Uterus (tissue), 2 donors: ENCODE data around the gene GREB1L.

Source experiments
- CTCF ChIP-seq, 4 experiments: fragments of 200-600 bp in 2 of 4; fragments of 450-650 bp in 2 of 4; sonication (generic) in 2 of 4; IDR thresholded peaks; one replicate each; pipeline ENCODE4 v1.5.1; 2016 to 2019; ENCODE audit warnings: antibody characterized with exemption in 4 of 4, mild to moderate bottlenecking in 2 of 4, moderate library complexity in 1 of 4
- POLR2A ChIP-seq, 2 donors: fragments of 450-650 bp; IDR thresholded peaks; one replicate each; pipeline ENCODE4 v1.6.1; 2016; ENCODE audit warnings: antibody characterized with exemption in 2 of 2, mild to moderate bottlenecking in 1 of 2, moderate library complexity in 1 of 2

GRCh38 chr18:21210278-21210677 is 31.8 kb upstream of the GREB1L start:
- TF ChIP-seq CTCF (IDR thresholded peaks at IDR 0.05) (no peak), POLR2A (IDR thresholded peaks at IDR 0.05) (no peak)
